HG02798 (cell line): ENCODE data around the gene OIT3.

Experiments
- ATAC-seq: cut with Tn5 transposase; IDR thresholded peaks from one replicate; pipeline ENCODE4 v1.9.1; 2021; ENCODE audit warnings: mild to moderate bottlenecking; ENCODE audit not compliant: unreplicated experiment, poor library complexity

OIT3 gene

DNA sequence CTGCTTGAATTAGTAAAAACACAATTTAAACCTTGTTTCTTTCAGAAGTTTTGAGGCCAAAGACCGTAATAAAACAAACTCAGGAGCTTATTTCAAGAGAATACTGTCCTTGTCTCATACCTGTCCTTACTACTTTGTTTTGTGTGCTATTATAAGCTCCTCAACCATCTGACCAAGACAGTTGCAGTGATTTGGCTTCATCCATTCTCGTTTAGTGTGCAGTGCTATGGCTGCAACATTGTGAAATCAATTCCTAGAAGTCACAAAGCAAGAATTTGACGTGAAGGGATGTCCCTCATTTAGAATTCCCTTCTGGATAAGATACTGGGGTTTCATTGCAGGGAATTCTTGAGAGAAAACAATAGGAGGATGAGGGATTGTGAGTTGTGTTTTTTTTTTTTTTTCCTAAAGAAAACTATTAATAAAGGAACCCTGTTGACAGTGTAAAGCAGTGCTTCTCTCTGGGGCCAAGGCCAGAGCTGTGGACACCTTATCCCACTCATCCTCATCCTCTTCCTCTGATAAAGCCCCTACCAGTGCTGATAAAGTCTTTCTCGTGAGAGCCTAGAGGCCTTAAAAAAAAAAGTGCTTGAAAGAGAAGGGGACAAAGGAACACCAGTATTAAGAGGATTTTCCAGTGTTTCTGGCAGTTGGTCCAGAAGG is at the start of gene OIT3:
Gene OIT3, plus strand, starts transcription at position 604 of the 663 bp plus-strand sequence. CDS start 60 bp downstream, outside the sequence.
- ATAC-seq: no peak

DNA sequence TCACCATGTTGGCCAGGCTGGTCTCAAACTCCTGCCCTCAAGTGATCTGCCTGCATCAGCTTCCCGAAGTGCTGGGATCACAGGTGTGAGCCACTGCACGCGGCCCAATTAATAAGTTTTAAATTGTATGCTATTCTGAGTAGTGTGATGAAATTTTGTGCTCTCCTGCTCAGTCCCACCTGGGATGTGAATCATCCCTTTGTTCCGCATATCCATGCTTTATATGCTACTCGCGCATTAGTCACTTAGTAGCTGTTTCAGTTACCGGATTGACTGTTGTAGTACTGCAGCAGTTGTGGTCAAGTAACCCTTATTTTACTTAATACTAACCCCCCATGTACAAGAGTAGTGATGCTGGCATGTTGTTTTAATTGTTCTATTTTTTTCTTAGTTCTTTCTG is 47.3 kb upstream of the OIT3 start:
- ATAC-seq: no peak

DNA sequence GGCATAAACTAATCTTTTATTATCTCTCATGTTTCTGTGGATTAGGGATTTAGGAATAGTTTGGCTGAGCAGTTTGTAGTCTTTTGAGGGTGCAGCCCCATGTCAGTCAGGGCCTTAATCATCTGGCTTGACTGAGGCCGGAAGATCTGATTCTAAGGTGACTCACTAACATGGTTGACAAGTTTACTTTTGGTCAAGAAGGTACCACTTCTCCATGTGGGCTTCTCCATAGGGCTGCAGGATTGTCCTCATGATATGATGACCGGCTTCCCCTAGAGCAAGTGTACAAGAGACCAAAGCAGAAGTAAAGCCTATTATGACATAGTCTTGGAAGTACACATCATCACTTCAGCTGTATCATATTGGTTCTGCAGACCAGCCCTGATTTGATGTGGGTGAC is 45.9 kb upstream of the OIT3 start:
- ATAC-seq: no peak

DNA sequence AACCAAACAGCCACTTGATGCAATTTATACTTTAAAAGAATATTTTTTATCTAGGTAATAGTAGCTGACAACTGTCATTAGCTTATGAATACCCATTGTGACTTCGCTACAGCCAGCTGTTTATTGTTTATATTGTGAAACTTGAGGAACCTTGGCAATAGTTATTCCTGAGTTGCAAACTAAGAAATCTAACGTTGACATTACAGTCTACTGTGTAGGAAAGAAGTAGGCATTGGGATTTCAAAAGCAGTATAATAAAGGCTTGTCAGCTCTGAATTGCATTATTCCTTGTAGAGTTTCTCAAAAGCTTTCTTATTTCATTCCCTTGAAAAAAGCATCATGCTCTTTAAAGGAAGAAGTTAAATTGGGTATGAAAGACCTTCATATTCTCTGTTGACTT is 42.7 kb upstream of the OIT3 start:
- no peak for ATAC-seq

DNA sequence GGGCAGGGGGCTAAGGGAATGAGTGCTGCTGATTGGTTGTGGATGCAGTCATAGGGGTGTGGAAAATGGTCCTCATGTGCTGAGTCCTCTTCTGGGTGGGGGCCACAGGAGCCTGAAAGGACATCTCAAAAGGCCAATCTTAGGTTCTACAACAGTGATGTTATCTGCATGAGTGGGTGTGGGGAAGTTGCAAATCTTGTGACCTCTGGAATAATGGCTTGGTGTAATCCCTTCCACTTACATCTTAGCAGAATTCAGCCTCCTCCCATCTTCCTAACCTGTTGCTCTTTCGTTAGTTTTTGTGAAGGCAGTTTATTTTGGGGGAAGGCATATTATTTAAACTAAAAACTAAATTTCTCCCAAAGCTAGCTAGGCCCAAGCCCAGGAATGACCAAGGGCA is 42.0 kb upstream of the OIT3 start:
- ATAC-seq: no peak

DNA sequence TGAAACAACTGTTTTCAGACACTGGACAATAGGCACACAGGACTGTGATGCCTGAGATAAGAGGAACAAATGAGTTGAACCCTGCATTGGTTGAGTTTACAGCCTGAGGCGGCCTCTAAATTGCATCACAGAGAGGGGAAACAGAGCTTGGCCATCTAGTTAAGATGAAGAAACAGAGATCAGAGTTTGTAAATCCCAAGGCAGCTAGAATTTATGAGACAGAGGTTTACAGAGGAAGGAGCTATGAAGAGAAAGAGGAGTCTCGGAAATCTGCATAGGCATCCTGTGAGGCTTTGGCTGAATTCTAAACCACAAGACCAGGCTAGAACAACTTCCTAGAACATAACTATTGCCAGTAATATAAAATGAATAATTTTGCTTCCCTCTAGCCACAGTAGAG is 41.0 kb upstream of the OIT3 start:
- no peak for ATAC-seq

DNA sequence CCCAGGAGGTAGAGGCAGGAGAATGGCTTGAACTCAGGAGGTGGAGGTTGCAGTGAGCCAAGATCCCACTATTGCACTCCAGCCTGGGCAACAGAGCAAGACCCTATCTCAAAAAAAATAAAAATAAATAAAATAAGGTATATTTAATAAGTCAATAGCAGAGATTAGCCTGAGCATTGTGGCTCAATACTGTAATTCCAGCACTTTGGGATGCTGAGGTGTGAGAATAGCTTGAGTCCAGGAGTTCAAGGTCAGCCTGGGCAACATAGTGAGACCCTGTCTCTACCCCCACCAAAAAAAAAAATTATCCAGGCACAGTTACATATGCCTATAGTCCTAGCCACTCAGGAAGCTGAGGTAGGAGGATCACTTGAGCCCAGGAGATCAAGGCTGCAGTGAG is 38.4 kb upstream of the OIT3 start:
- no peak for ATAC-seq

DNA sequence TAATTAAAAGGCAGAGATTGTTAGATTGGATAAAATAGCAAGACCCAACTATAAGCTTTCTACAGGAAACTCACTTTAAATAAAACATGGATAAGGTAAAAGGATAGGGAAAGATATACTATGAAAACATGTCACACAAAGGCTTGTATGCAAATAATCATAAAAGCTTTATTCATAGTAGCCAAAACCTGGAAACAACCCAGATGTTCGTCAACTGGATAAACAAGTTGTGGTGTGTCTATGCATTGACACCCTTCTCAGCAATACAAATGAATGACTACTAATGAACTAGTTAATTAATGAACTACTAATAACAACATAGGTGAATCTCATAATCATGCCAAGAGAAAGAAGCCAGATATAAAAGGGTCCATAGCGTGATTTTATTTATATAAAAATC is 37.7 kb upstream of the OIT3 start:
- no peak for ATAC-seq

DNA sequence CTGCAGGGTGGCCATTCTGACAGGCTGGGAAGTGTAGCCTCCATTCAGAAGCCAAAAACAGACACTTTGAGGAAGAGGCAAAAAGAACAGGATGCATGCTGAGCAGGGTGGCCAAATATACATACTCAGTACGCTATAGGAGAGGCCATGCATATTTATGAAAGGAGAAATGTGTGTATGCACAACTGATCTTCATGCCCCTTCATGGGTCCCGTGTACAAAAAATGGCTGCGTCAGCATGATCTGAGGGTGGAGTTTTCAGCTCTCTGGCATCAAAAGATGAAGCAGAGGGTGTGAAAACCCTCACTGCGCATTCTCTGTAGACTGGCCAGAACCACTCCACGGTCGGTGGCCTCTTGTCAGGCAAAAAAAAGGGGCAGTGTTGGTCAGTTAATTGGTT is 35.5 kb upstream of the OIT3 start:
- ATAC-seq: no peak

DNA sequence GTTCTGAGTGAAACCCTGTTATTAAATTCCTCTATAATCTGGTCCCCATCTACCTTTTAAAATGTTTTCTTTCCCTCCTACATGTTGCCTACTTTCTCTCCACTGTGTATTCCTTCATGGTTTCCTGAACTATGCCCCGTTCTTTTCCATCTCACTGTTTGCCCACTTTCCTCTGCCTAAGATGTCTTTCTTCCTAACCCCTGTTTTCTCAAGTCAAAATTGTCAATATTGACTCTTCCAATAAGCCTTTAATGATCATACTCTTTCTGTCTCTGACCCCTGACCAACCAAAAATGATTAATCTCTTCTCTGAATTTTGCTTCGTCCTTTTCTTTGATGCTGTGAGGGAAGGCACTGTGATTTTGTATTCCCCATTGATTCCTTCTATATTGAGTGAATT is 30.6 kb upstream of the OIT3 start:
- ATAC-seq: no peak

DNA sequence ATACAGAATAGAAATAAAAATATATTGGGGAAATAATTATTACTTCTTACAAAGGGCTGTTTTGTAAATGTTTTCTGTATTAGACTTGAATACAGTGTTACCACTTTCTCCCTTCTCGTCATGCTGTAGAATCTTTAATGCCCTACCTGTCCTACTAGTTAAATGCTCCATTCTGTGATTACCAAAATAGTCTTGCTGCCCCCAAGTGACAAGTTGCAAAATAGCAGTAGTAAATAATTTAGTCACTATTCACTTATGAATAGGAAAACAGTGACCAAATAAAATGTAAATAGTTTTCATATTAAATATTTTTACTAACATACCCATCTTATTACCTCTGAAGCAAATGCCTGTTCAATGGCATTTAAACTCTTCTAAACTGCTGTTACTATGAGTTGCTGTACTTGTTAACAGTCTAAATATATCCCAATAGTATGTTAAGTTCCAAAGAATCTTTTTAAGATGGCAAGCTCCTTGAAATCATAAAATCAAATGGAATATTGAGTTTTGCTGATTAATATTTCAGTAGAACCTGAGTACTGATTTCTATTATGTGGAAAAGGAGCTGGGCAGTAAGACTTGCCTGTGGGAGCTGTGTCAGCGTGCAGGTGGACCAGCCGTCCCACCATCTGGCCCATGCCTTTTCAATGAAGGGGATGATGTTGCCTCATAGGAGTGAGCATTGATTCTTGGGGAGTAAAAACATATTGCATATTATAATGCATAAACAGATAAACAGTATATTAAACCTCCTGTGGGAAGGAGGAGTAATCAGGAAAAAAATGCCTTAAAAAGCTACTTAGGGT is 18.1 kb upstream of the OIT3 start:
- ATAC-seq: no peak

DNA sequence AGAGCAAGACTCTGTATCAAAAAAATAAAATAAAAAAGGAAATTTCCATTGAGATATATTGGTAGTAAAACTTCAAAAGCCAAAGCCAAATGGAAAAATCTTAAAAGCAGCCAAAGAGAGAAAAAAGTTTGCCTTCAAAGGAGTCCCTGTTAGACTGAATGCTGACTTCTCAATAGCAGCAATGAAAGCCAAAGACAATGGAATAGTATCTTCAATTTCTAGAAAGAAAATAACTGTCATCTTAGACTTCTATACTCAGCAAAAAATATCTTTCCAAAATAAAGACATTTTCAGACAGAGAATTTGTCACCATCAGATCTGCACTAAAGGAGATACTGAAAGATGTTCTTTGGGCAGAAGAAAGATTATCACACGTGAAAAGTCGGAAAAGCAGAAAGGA is 14.3 kb upstream of the OIT3 start:
- ATAC-seq: no peak

DNA sequence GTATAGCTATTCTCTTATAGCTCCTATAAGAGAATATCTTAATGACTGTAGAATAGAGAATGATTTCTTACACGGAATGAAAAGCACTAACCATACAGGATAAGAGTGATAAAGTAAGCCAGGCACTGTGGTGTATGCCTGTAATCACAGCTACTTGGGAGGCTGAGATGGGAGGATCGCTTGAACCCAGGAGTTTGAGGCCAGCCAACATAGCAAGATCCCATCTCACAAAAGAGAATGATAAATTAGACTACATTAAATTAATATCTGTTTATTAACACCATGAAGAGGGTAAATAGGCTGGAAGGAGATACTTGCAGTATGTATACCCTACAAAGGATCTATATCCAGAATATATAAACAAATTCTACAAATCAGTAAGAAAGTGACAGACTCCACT is 12.2 kb upstream of the OIT3 start:
- no peak for ATAC-seq

DNA sequence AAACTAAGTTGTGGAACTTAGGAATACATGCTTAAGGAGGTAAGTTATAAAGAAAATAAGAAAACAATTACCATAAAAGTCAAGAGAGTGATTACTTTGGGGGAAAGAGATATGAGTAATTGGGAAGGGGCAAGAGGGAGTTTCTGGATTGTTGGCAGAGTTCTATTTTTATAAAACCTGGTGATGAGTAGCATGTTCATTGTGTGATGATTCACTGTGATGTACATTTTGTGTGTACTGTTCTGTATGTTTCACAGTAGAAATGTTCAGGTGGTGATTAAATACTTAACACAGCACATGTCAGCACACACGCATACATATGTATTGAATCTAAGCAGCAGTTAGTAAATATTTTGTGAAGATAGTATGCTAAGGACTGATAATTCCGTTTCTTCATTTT is 9.7 kb upstream of the OIT3 start:
- no peak for ATAC-seq

DNA sequence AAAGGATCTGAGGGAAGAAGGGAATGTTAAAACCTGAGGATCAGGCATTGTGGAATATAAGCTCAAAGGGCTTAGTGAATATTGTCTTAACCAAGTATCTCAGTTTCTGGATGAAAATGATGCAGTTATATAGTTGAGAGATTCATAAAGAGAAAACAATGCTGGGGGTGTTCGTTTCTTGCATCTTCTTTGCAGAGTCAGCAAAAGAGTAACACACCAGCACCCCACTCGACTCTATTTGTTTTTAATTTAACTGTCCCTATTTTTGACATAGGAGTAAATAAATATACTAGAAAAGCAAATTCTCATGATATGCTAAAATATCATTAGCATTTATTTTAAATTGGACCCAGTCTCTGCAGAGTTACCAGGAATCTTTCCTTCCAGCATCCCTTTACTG is 7.6 kb upstream of the OIT3 start:
- no peak for ATAC-seq

DNA sequence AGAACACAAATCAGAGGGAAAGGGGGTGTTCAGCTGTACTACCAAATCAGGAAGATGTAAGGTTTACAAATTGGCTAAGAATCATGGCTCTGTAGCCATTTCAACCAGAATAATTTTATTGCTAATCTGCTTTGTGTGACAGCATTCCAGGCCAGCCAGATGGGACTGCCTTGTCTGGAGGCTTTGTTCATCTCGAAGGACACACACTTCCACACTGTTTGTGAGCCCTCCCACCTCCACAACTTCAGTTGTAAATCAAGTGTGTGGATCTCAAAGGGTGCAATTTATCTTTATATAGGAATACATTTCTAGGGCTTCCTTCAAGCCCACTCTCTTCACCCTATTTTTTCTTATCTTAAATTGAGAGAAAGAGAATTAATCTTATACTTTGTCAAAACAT is 6.9 kb upstream of the OIT3 start:
- no peak for ATAC-seq

DNA sequence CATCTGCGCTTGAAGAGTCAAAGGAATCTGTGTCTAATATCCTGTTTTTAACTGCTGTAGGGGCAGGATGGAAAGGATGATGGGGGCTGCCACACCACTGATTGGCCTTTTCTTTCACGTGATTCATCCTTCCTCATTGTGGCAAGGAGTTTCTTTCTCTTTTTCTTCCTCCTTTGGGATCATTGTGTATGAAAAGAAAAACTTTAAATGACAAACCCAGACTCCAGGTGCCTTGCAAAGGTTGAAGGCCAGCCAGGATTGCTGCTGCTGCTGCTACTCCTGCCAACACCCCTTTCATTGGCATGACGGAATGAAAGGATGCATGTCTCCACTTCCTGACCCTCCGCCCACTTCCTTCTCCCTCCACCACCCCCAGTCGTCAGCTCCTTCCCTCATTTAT is 6.5 kb upstream of the OIT3 start:
- ATAC-seq: no peak

DNA sequence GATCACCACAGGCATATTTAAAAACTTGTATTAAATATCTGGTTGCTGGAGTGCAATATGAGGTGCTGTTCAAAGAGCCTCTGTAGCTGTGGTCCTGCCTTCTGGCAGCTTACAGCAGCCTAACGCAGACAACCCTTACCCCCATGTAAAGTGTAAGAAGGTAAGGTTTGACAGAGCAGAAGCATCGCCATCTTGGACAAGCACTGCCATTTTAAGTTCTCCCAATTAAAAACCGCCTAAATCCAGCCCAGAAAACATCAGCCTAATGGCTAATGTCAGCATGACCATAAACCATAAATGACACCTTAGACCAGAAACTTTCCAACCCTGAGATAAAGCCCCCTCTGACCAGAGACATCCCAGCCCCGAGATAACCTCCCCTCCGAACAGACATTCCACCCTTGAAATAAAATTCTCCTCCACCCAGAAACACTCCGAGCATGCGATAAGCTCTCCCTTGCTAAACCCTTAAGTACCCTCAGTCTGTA is 5.3 kb upstream of the OIT3 start:
- ATAC-seq: no peak

DNA sequence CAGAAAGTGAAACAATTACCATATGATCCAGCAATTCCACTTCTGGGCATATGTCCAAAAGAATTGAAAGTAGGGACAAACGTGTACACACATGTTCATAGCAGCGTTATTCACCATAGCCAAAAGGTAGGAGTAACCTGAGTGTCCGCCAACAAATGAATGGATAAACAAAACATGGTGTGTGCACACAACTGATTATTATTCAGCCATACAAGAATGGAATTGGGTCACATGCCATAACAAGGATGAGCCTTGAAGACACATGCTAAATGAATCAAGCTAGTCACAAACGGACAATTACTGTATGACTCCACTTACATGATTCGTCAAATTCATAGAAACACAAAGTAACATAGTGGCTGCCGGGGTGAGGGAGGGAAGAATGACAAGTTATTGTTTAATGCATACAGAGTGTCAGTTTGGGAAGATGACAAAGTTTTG is 4.1 kb upstream of the OIT3 start:
- ATAC-seq: no peak

DNA sequence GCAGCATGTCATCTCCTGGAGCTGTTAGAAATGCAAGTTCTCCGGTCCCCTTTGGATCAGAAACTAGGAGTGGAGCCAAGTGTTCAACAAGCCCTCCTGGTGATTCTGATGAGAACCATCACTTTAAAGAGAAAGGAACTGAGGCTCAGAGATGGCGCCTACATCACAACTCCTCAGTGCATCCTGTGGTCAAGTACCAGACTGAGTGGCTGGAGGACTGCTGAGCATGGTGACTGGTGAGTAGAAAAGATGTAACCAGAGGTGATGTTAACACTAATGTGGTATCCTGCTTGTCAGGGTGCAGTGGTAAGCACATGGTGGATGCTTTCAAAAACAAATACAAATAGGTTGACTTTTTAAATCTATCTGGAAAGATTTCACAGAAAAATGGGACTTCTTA is 3.5 kb upstream of the OIT3 start:
- no peak for ATAC-seq

DNA sequence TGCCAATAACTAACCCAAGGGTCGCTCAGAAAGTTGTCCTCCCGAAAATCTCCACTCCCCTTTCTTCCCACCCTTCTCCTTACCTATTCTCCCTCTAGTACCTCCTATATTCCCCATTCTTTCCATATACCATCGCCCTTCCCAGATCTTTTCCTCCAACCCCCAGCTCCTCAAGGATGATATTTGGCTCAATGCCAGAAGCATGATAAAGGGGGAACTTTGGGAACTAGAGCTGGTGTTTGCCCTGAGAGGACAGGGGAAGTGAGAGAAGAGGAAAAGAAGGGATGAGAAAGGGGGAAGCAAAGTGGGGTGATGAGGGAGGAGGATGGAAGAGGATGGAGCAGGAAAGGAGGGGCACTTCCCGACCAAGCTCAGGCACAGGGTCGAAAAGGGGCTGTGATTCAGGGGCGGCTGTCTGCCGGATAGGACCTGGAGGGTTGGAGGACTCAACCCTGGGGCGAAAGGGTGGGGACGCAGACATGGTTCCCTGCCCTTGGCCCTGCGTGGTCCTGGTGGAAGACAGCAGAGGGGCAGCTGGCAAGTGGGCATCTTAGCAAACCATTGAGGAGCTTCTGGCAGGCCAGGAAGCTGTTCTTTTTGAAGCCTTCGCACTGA is 1.8 kb downstream of the OIT3 start:
- ATAC-seq: no peak
